Subcutaneous abdominal adipose tissue (tissue), 5 donors: Measurements from ENCODE around the gene TOR1AIP1.
A peak's percentile ranks its signal among the peaks of the same experiment; 100 is the strongest.

Source experiments
- H3K27ac ChIP-seq: one replicate; pipeline ENCODE4 v1.7.0; 2013; ENCODE audit warnings: low read depth, mild to moderate bottlenecking, inconsistent platforms, low read length, moderate library complexity
- H3K27me3 ChIP-seq, 5 donors: one replicate each; pipeline ENCODE4 v1.7.0; 2013; ENCODE audit warnings: low read length in 5 of 5, inconsistent platforms in 1 of 5; ENCODE audit not compliant: control insufficient read depth in 5 of 5, insufficient read depth in 4 of 5
- H3K36me3 ChIP-seq, 5 donors: one replicate each; pipeline ENCODE4 v1.7.0; 2013; ENCODE audit warnings: low read length in 5 of 5; ENCODE audit not compliant: control insufficient read depth in 5 of 5, insufficient read depth in 5 of 5
- H3K4me1 ChIP-seq, 5 donors: one replicate each; pipeline ENCODE4 v1.7.0; 2013; ENCODE audit warnings: low read length in 5 of 5, mild to moderate bottlenecking in 3 of 5, moderate library complexity in 1 of 5; ENCODE audit not compliant: control insufficient read depth in 5 of 5, insufficient read depth in 5 of 5
- H3K4me3 ChIP-seq, 5 donors: one replicate each; pipeline ENCODE4 v1.7.0; 2013; ENCODE audit warnings: low read length in 5 of 5, low read depth in 1 of 5
- H3K9ac ChIP-seq, 5 donors: one replicate each; pipeline ENCODE4 v1.7.0; 2013; ENCODE audit warnings: low read length in 5 of 5, mild to moderate bottlenecking in 4 of 5, moderate library complexity in 3 of 5
- H3K9me3 ChIP-seq, 5 donors: one replicate each; pipeline ENCODE4 v1.7.0; 2013; ENCODE audit warnings: low read length in 5 of 5; ENCODE audit not compliant: control insufficient read depth in 5 of 5
- donor health status: healthy.
- donor health status: healthy.
- donor health status: healthy.
- donor health status: healthy.
- donor health status: healthy.

TOR1AIP1 gene

DNA sequence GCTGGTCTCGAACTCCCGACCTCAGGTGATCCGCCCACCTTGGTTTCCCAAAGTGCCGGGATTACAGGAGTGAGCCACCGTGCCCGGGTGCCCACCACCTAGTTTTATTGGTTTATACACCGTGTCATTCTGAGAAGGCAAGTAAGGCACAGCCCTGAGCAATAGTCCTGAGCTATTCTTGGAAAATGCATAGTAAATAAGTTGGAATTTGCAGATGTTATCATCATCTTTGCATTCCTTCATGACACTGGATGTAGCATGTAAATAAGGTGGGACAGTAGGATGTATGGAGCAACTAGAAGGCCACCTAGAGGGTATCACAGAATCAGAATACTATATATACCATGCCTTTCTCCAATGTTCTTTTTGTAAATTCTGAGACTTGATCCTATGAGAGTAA is 15.5 kb upstream of the TOR1AIP1 start:
- Histone ChIP-seq H3K27me3 (no peaks in the 10 kb centered on the region), H3K4me1 (no peaks in the 10 kb centered on the region), H3K36me3 (peaks cover 24 to 54% (median 31%) of the 10 kb centered on the region in 5 donors), H3K4me3 (no peak overlapping the region), H3K9me3 (no peaks in the 10 kb centered on the region), H3K27ac (no peak overlapping the region), H3K9ac (no peak overlapping the region)

DNA sequence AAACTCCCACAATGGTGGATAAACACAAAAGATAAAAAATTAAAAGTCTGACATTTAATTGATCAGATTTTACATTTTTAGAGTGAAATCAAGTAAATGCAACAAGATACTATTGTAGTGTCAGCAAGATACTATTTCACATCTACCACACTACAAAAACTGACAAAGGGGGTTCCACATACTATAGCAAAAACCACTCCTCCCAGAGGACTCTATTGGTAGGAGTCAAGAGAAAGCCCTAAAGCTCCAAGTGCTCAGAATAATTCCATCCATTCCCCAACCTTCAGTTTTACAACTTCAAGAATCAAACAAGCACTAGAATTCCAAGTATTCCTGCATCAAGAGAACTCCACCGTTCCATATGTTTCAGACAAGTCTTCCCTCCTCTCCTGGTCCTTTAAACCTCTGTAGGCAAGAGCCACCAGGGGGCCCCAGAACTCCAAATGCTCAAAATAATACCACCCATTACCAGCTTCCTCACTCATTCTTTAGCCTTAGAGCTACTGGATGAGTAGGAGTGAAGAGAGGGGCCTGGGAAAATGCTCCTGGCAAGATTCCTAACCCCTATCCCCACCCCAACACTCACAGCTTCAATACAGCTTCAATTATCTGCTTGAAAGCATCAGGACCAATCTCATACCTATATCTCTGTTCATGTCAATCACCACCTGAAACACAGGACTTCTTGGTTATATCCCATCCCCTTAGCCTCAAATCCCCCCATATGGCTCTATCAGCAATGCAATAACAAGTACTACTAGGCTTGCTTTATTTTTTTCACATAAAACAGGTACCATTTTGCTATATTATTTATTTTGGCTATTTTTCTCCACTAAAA is 14.4 kb upstream of the TOR1AIP1 start:
- H3K27me3 ChIP-seq: no peaks in the 10 kb centered on the region
- no peak overlapping the region for H3K4me3 ChIP-seq
- H3K9ac ChIP-seq: no peak overlapping the region
- no peak overlapping the region for H3K27ac ChIP-seq
- H3K9me3 ChIP-seq: no peaks in the 10 kb centered on the region
- H3K36me3 ChIP-seq: peaks cover 21 to 48% (median 27%) of the 10 kb centered on the region in 5 donors
- peaks cover 0 to 9% (median 9%) of the 10 kb centered on the region in 5 donors for H3K4me1 ChIP-seq

GRCh38 chr1:179870870-179871269 is 11.2 kb upstream of the TOR1AIP1 start:
- Histone ChIP-seq H3K27ac (no peak overlapping the region), H3K9ac (no peak overlapping the region), H3K9me3 (no peaks in the 10 kb centered on the region), H3K36me3 (peaks cover 6 to 33% (median 13%) of the 10 kb centered on the region in 5 donors), H3K27me3 (no peaks in the 10 kb centered on the region), H3K4me1 (peaks cover 0 to 22% (median 16%) of the 10 kb centered on the region in 5 donors), H3K4me3 (no peak overlapping the region)

DNA sequence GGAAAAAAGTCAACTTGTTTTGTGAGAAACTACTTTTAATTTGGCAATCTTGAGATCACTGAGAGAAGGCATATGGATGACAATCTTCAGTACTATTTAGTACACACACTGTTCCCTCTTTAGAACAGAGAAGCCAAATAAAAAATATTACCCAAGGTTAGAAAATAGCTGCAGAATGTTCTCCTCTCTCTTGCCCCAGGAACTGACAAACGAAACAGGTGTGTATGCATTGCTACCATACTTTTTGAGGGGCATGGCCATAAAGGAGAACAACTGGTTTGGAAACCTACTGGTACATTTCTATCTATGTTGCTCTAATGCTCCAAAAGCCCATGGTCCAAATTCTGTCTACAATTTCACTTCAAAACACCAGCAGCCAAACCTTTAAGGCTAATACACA is 10.1 kb upstream of the TOR1AIP1 start:
- H3K4me1 ChIP-seq: peaks cover 0 to 31% (median 27%) of the 10 kb centered on the region in 5 donors

DNA sequence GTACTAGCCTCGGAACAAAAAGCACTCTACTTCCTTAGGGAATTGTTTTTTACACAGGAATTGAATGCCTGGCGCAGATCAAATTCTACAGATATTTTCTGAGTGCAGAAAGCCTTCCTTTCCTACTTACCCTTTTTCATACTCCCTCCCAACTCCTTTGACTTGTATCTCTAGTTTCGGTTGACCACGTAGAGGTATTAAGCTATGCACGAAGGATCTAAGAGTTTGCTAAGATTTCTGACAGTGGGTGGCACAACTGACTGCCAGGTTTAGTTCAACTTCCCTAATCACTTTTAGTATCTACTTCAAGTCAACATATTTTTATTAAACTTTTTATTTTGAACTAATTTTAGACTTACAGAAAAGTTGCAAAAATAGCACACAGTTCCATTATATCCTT is 9.5 kb upstream of the TOR1AIP1 start:
- Histone ChIP-seq H3K27me3 (no peaks in the 10 kb centered on the region), H3K4me1 (peaks cover 0 to 36% (median 29%) of the 10 kb centered on the region in 5 donors), H3K9me3 (no peaks in the 10 kb centered on the region), H3K9ac (no peak overlapping the region), H3K27ac (no peak overlapping the region), H3K4me3 (no peak overlapping the region), H3K36me3 (peaks cover 0 to 21% (median 9%) of the 10 kb centered on the region in 5 donors)

More for the DNA sequence above, 10.1 kb upstream of the TOR1AIP1 start:
- Histone ChIP-seq H3K27ac (peak overlapping the region; percentile 14), H3K9me3 (no peaks in the 10 kb centered on the region), H3K4me3 (no peak overlapping the region), H3K36me3 (peaks cover 3 to 26% (median 12%) of the 10 kb centered on the region in 5 donors), H3K9ac (peak overlapping the region in 1 of 5 donors; percentile 13), H3K27me3 (no peaks in the 10 kb centered on the region)

GRCh38 chr1:179873438-179873851 is 8.6 kb upstream of the TOR1AIP1 start:
- Histone ChIP-seq H3K27ac (no peak overlapping the region), H3K9ac (no peak overlapping the region), H3K4me3 (no peak overlapping the region), H3K27me3 (no peaks in the 10 kb centered on the region), H3K9me3 (no peaks in the 10 kb centered on the region), H3K36me3 (peaks cover 0 to 14% (median 6%) of the 10 kb centered on the region in 5 donors), H3K4me1 (peaks cover 0 to 41% (median 34%) of the 10 kb centered on the region in 5 donors)

DNA sequence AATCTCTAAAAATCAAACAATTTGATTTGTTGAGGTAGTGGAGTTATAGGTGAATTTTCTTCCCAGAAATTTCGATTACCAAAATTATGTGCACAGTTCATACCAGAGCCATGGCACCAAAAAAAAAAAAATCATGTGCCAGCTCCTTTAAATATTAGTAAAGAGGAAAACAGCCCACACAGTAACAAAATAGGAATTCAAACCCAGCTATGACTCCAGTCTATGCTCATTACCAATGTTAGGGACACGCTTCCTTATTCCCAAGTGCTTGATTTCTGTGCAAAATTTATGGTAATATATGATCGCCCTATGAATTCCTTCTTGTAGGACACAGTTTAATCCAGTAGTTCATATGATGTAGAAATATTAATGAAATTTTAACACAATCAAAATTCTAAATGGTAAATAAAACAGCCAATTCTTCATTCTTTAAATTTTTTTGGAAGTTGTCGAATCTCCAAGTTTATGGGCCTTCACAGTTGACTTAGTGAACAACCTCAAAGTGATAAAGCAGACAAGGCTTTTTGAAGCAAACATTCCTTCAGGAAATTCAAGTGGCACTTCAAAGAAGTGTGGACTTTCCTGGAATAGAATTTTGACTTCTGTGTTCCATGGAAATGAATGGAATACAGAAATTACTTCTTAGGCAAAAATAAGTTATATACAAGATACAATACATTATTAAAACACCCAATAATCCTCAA is 6.3 kb upstream of the TOR1AIP1 start:
- peak overlapping the region; percentile 11 for H3K27ac ChIP-seq
- H3K4me1 ChIP-seq: peaks cover 0 to 41% (median 34%) of the 10 kb centered on the region in 5 donors
- H3K4me3 ChIP-seq: peak overlapping the region in 1 of 5 donors; percentile 93
- no peaks in the 10 kb centered on the region for H3K27me3 ChIP-seq
- peak overlapping the region in 2 of 5 donors; percentile 45 to 57 for H3K9ac ChIP-seq
- H3K36me3 ChIP-seq: peaks cover 0 to 9% (median 5%) of the 10 kb centered on the region in 5 donors
- no peaks in the 10 kb centered on the region for H3K9me3 ChIP-seq

DNA sequence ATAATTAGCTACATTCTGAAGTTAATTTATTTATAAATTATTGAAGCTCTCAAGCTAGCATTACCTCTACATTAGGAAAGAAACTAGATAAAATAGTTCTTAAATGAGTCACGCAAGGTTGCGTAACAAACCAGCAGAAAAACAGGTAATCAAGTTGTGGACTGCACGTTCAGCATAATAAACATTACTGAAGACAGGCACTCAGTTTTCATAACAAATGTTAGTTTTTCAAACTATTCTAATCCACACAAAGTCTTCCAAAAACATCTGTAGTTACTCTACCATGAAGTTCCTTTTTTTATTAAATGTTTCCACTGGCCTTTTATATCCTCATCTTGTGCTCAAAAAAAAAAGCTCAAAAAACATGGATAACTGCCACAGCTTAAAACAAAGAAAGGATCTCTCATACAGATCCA is 5.8 kb upstream of the TOR1AIP1 start:
- H3K36me3 ChIP-seq: peaks cover 0 to 9% (median 5%) of the 10 kb centered on the region in 5 donors
- H3K9me3 ChIP-seq: no peaks in the 10 kb centered on the region
- H3K4me3 ChIP-seq: peak overlapping the region; percentile 84 to 99 (median 91)
- peaks cover 0 to 44% (median 37%) of the 10 kb centered on the region in 5 donors for H3K4me1 ChIP-seq
- H3K9ac ChIP-seq: peak overlapping the region in 3 of 5 donors; percentile 85 to 92 (median 91)
- H3K27me3 ChIP-seq: no peaks in the 10 kb centered on the region
- peak overlapping the region; percentile 81 for H3K27ac ChIP-seq

GRCh38 chr1:179877586-179878265 is 4.4 kb upstream of the TOR1AIP1 start, which contains the start of gene TOR1AIP2:
Gene TOR1AIP2 (minus strand): TSS chr1:179877803. CDS start chr1:179852665, 25,138 bp downstream.
- H3K4me1 ChIP-seq: peaks cover 1 to 41% (median 35%) of the 10 kb centered on the region in 5 donors
- H3K36me3 ChIP-seq: peaks cover 0 to 9% (median 5%) of the 10 kb centered on the region in 5 donors
- H3K27ac ChIP-seq: peak within 1 kb of the TSS; percentile 81
- H3K9me3 ChIP-seq: no peaks in the 10 kb centered on the region
- H3K4me3 ChIP-seq: peak within 1 kb of the TSS; percentile 84 to 99 (median 91)
- no peaks in the 10 kb centered on the region for H3K27me3 ChIP-seq
- H3K9ac ChIP-seq: peak within 1 kb of the TSS; percentile 84 to 92 (median 91)
